ENCODE results near the gene SORCS3.

The SORCS3 gene

GRCh38 chr10:105237685-105238084 is 596.6 kb downstream of the SORCS3 start:
- no peak overlapping the region for H3K4me2 ChIP-seq (ENCODE audit: low read depth, low read length, poor library complexity, severe bottlenecking)
- no peaks in the 10 kb centered on the region for H3K79me2 ChIP-seq (ENCODE audit: insufficient read depth, low read length)
- TF ChIP-seq EZH2phosphoT487 (conservative IDR thresholded peaks at IDR 0.05; ENCODE audit: low read length) (no peak), CTCF (IDR thresholded peaks at IDR 0.05; ENCODE audit: insufficient read depth, low read length, poor library complexity, severe bottlenecking) (no peak)
- no peaks in the 10 kb centered on the region for H3K36me3 ChIP-seq (ENCODE audit: low read length)
- no peak overlapping the region for H3K9ac ChIP-seq (ENCODE audit: low read length)
- H3K27ac ChIP-seq (ENCODE audit: low read depth, low read length) = no peak overlapping the region
- H2AFZ ChIP-seq (ENCODE audit: low read depth, low read length, severe bottlenecking) = no peak overlapping the region
- no peaks in the 10 kb centered on the region for H4K20me1 ChIP-seq (ENCODE audit: low read depth, low read length)
- H3K9me3 ChIP-seq (ENCODE audit: insufficient read depth, low read length) = no peaks in the 10 kb centered on the region
- H3F3A ChIP-seq (ENCODE audit: insufficient read depth) = no peaks in the 10 kb centered on the region
- no peaks in the 10 kb centered on the region for H3K27me3 ChIP-seq (ENCODE audit: low read length)
- no peak overlapping the region for H3K4me3 ChIP-seq (ENCODE audit: insufficient read depth, low read length, poor library complexity, severe bottlenecking)
- H3K9me2 ChIP-seq (replicated peaks; ENCODE audit: insufficient read depth, low read length) = no peaks in the 10 kb centered on the region

DNA sequence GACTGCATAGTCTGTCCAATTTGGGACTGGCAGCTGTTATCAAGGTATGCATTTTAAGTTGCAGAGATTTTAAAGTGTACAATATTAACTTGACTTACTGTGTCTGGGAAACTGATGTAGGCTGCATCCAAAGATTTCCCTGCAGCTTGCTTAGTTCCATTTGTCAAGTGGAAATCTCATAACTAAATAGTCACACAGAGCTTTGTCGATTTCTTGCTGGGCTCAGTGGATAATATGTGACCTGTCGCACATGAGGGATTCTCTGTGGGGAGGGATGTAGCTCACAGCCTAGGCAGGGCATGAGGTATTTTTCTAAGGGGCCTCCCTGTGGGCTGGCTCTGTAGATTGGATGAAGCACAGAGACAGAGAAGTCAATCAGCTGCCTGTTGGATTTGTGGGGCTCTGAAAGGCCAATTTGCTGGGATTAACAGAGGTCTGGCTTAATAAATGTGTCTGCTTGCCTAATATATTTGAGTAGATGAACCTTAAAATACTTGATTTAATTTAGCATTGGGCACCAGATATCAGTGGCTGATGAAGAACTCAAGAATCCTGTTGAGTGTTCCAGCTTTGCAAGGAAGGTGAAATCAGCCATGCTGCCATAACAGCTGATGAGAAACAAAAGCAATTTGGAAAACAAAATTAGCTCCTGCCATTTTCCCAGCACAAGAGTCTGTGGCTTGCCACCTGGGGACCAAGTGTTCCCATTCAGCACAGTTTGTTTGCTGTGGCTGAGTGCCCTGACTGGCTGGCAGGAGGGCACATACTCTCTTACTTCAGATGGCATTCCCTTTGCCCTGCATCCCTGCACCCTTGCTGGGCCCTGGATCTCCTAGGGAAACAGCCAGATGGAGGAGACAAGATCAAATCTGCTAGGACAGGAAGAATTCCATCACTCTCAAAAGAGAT is 598.5 kb downstream of the SORCS3 start:
- H3K36me3 ChIP-seq (ENCODE audit: low read length) = no peaks in the 10 kb centered on the region

GRCh38 chr10:105241254-105241653 is 600.2 kb downstream of the SORCS3 start:
- H3F3A ChIP-seq (ENCODE audit: insufficient read depth) = no peaks in the 10 kb centered on the region
- H3K9ac ChIP-seq (ENCODE audit: low read length) = no peak overlapping the region
- no peak overlapping the region for H3K27ac ChIP-seq (ENCODE audit: low read depth, low read length)
- H3K4me2 ChIP-seq (ENCODE audit: low read depth, low read length, poor library complexity, severe bottlenecking) = no peak overlapping the region
- H3K27me3 ChIP-seq (ENCODE audit: low read length) = no peaks in the 10 kb centered on the region
- no peak overlapping the region for H2AFZ ChIP-seq (ENCODE audit: low read depth, low read length, severe bottlenecking)
- TF ChIP-seq EZH2phosphoT487 (conservative IDR thresholded peaks at IDR 0.05; ENCODE audit: low read length) (no peak), CTCF (IDR thresholded peaks at IDR 0.05; ENCODE audit: insufficient read depth, low read length, poor library complexity, severe bottlenecking) (no peak)
- H3K79me2 ChIP-seq (ENCODE audit: insufficient read depth, low read length) = no peaks in the 10 kb centered on the region
- H3K4me3 ChIP-seq (ENCODE audit: insufficient read depth, low read length, poor library complexity, severe bottlenecking) = no peak overlapping the region
- no peaks in the 10 kb centered on the region for H3K9me2 ChIP-seq (replicated peaks; ENCODE audit: insufficient read depth, low read length)
- no peaks in the 10 kb centered on the region for H4K20me1 ChIP-seq (ENCODE audit: low read depth, low read length)
- no peaks in the 10 kb centered on the region for H3K9me3 ChIP-seq (ENCODE audit: insufficient read depth, low read length)
- H3K36me3 ChIP-seq (ENCODE audit: low read length) = no peaks in the 10 kb centered on the region

More for the DNA sequence above, 598.5 kb downstream of the SORCS3 start:
- Histone ChIP-seq H3K9me2 (replicated peaks; ENCODE audit: insufficient read depth, low read length) (no peaks in the 10 kb centered on the region), H3K27ac (ENCODE audit: low read depth, low read length) (no peak overlapping the region), H3F3A (ENCODE audit: insufficient read depth) (no peaks in the 10 kb centered on the region), H4K20me1 (ENCODE audit: low read depth, low read length) (no peaks in the 10 kb centered on the region), H3K9me3 (ENCODE audit: insufficient read depth, low read length) (no peaks in the 10 kb centered on the region), H3K4me2 (ENCODE audit: low read depth, low read length, poor library complexity, severe bottlenecking) (no peak overlapping the region), H2AFZ (ENCODE audit: low read depth, low read length, severe bottlenecking) (no peak overlapping the region), H3K27me3 (ENCODE audit: low read length) (no peaks in the 10 kb centered on the region), H3K4me3 (ENCODE audit: insufficient read depth, low read length, poor library complexity, severe bottlenecking) (no peak overlapping the region), H3K79me2 (ENCODE audit: insufficient read depth, low read length) (no peaks in the 10 kb centered on the region), H3K9ac (ENCODE audit: low read length) (no peak overlapping the region)
- no peak for TF ChIP-seq EZH2phosphoT487 (conservative IDR thresholded peaks at IDR 0.05; ENCODE audit: low read length)
- no peak for TF ChIP-seq CTCF (IDR thresholded peaks at IDR 0.05; ENCODE audit: insufficient read depth, low read length, poor library complexity, severe bottlenecking)
